Ishikawa (cell line): ENCODE results near the gene KDM2B.

ENCODE experiments used
- CEBPB ChIP-seq: IDR thresholded peaks from 2 replicates; pipeline ENCODE4 v1.6.1; 2012
- CREB1 ChIP-seq: IDR thresholded peaks from 2 replicates; pipeline ENCODE4 v1.6.1; 2012; ENCODE audit warnings: low read depth
- EP300 ChIP-seq: IDR thresholded peaks from 2 replicates; pipeline ENCODE4 v1.6.1; 2012; ENCODE audit warnings: borderline replicate concordance
- RAD21 ChIP-seq: IDR thresholded peaks from 2 replicates; pipeline ENCODE4 v1.6.1; 2012; ENCODE audit warnings: low read depth
- TAF1 ChIP-seq: IDR thresholded peaks from 2 replicates; pipeline ENCODE4 v1.6.1; 2012; ENCODE audit warnings: low read depth, mild to moderate bottlenecking
- TCF12 ChIP-seq: IDR thresholded peaks from 2 replicates; pipeline ENCODE4 v1.6.1; 2012; ENCODE audit warnings: low read depth
- TEAD4 ChIP-seq: IDR thresholded peaks from 2 replicates; pipeline ENCODE4 v1.6.1; 2012
- YY1 ChIP-seq: IDR thresholded peaks from 2 replicates; pipeline ENCODE4 v1.6.1; 2012; ENCODE audit warnings: low read depth
- TF ChIP-seq, protein P1 (sequence below): IDR thresholded peaks from 2 replicates; pipeline ENCODE4 v1.6.1; 2012; ENCODE audit warnings: low read depth, mild to moderate bottlenecking
- TF ChIP-seq, protein P2 (sequence below): IDR thresholded peaks from 2 replicates; pipeline ENCODE4 v1.6.1; 2012
- TF ChIP-seq, protein P3 (sequence below): IDR thresholded peaks from 2 replicates; pipeline ENCODE4 v1.6.1; 2012

DNA sequence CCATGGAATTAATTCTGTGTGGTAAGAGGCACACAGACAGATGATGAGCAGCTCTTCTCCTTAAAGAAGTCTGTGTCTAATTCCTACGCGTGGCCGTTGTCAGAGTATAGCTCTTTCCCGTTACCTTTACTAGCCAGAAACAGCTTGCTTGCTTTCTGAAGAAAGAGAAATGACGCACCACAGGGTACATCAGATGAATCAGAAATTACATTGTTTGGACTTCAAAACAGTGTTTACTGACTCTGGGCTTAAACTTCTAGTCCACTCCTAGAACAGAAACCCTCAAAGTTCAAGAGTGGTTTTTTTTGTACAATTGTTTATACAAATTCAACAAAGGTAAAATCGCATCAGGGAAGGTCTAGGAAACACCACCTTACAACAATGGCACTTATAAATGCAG lies 151.9 kb downstream of the KDM2B start:
- TF ChIP-seq, protein P1, sequence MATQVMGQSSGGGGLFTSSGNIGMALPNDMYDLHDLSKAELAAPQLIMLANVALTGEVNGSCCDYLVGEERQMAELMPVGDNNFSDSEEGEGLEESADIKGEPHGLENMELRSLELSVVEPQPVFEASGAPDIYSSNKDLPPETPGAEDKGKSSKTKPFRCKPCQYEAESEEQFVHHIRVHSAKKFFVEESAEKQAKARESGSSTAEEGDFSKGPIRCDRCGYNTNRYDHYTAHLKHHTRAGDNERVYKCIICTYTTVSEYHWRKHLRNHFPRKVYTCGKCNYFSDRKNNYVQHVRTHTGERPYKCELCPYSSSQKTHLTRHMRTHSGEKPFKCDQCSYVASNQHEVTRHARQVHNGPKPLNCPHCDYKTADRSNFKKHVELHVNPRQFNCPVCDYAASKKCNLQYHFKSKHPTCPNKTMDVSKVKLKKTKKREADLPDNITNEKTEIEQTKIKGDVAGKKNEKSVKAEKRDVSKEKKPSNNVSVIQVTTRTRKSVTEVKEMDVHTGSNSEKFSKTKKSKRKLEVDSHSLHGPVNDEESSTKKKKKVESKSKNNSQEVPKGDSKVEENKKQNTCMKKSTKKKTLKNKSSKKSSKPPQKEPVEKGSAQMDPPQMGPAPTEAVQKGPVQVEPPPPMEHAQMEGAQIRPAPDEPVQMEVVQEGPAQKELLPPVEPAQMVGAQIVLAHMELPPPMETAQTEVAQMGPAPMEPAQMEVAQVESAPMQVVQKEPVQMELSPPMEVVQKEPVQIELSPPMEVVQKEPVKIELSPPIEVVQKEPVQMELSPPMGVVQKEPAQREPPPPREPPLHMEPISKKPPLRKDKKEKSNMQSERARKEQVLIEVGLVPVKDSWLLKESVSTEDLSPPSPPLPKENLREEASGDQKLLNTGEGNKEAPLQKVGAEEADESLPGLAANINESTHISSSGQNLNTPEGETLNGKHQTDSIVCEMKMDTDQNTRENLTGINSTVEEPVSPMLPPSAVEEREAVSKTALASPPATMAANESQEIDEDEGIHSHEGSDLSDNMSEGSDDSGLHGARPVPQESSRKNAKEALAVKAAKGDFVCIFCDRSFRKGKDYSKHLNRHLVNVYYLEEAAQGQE = no peak
- TF ChIP-seq, protein P2, sequence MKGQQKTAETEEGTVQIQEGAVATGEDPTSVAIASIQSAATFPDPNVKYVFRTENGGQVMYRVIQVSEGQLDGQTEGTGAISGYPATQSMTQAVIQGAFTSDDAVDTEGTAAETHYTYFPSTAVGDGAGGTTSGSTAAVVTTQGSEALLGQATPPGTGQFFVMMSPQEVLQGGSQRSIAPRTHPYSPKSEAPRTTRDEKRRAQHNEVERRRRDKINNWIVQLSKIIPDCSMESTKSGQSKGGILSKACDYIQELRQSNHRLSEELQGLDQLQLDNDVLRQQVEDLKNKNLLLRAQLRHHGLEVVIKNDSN = no peak
- TF ChIP-seq RAD21 (no peak), CREB1 (no peak), EP300 (no peak), YY1 (no peak), TEAD4 (no peak), TAF1 (no peak), TCF12 (no peak), CEBPB (no peak)
- TF ChIP-seq, protein P3, sequence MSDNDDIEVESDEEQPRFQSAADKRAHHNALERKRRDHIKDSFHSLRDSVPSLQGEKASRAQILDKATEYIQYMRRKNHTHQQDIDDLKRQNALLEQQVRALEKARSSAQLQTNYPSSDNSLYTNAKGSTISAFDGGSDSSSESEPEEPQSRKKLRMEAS = no peak
